Nephron progenitor cell (in vitro differentiated cells): Measurements from ENCODE around the gene NHERF1.

Experiments used
- DNase-seq: peaks from one replicate; pipeline ENCODE4 v3.0.0; 2021
- H3K27ac Mint-ChIP-seq: 2 replicates; pipeline ENCODE4 v1.8.0; 2021; ENCODE audit warnings: mild to moderate bottlenecking, moderate library complexity, mixed read lengths
- H3K27me3 Mint-ChIP-seq: 2 replicates; pipeline ENCODE4 v1.8.0; 2021; ENCODE audit warnings: mild to moderate bottlenecking, low read depth, mixed read lengths; ENCODE audit not compliant: poor library complexity
- H3K36me3 Mint-ChIP-seq: 2 replicates; pipeline ENCODE4 v1.8.0; 2021; ENCODE audit warnings: low read depth, mixed read lengths
- H3K4me1 Mint-ChIP-seq: 2 replicates; pipeline ENCODE4 v1.8.0; 2021; ENCODE audit warnings: mixed read lengths
- H3K4me3 Mint-ChIP-seq: 2 replicates; pipeline ENCODE4 v1.8.0; 2021; ENCODE audit warnings: mild to moderate bottlenecking, moderate library complexity, mixed read lengths
- H3K9me3 Mint-ChIP-seq: 2 replicates; pipeline ENCODE4 v1.8.0; 2021; ENCODE audit warnings: mild to moderate bottlenecking, moderate library complexity, mixed read lengths
- CTCF ChIP-seq: fragments of 200-600 bp; sonication (generic); IDR thresholded peaks from 2 replicates; pipeline ENCODE4 v1.5.0; 2021; ENCODE audit warnings: antibody characterized with exemption

Gene NHERF1

DNA sequence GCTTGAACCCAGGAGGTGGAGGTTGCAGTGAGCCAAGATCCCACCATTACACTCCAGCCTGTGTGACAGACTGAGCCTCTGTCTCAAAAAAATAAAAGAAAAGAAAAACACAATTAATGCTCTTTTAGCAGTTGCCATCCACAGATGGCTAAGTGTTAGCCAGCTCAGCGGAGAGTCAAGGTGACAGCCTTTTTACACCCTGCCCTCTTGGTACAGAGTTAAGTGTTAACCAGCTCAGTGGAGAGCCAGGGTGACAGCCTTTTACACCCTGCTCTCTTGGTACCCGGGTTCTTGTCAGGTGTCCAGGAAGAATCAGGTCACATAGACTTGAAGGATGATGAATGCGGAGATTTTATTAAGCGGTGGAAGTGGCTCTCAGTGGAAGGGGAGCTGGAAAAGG is 27.9 kb upstream of the NHERF1 start:
- H3K27me3 Mint-ChIP-seq, result peaks cover 61% of the 10 kb centered on the region
- no peaks in the 10 kb centered on the region for H3K36me3 Mint-ChIP-seq
- no peaks in the 10 kb centered on the region for H3K4me1 Mint-ChIP-seq
- no peak overlapping the region for H3K4me3 Mint-ChIP-seq
- no peak for TF ChIP-seq CTCF
- H3K9me3 Mint-ChIP-seq, result peaks cover 7% of the 10 kb centered on the region
- DNase-seq, result no peak
- no peak overlapping the region for H3K27ac Mint-ChIP-seq

DNA sequence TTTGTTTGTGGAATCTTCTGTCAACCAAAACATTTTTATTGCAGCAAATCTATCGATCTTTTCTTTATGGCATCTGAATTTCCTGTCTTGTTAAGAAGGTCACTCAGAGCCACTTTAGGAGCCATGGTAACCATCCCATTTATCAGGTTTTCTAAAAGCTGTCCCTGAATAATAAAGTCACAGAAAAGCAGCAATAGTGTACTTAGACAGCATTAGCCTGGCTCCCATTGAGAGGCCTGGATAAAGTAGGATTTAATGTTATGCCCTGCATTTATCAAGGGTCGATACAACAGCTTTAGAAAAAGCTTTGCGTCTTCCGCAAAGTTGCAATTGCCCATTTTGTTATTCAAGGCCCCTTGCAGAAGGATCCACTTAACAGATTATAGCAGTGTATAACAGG is 25.6 kb upstream of the NHERF1 start:
- Mint-ChIP-seq H3K36me3 (no peaks in the 10 kb centered on the region), H3K9me3 (peaks cover 7% of the 10 kb centered on the region), H3K27me3 (peaks cover 55% of the 10 kb centered on the region), H3K4me3 (no peak overlapping the region), H3K4me1 (no peaks in the 10 kb centered on the region), H3K27ac (no peak overlapping the region)
- no peak for TF ChIP-seq CTCF
- no peak for DNase-seq

DNA sequence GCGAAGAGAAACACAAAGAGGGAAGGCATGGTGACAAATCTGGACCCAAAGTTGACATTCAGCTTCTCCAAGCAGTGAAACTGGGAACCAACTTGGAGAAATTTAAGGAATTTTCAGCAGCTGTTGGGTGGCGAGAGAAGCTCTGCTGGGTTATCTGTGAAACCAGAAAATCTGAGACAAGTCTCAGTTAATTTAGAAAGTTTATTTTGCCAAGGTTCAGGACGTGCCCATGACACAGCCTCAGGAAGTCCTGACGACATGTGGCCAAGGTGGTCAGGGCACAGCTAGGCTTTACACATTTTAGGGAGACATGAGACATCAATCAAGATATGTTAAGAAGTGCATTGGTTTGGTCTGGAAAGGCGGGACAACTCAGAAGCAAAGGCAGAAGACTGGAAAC is 24.5 kb upstream of the NHERF1 start:
- H3K36me3 Mint-ChIP-seq, result no peaks in the 10 kb centered on the region
- no peaks in the 10 kb centered on the region for H3K4me1 Mint-ChIP-seq
- no peak for DNase-seq
- no peak overlapping the region for H3K27ac Mint-ChIP-seq
- TF ChIP-seq CTCF, result no peak
- H3K27me3 Mint-ChIP-seq, result peaks cover 46% of the 10 kb centered on the region
- no peak overlapping the region for H3K4me3 Mint-ChIP-seq
- H3K9me3 Mint-ChIP-seq, result peaks cover 7% of the 10 kb centered on the region

- no peaks in the 10 kb centered on the region for H3K36me3 Mint-ChIP-seq
- H3K27ac Mint-ChIP-seq, result no peak overlapping the region
- no peak for DNase-seq
- H3K4me3 Mint-ChIP-seq, result no peak overlapping the region
- H3K27me3 Mint-ChIP-seq, result peaks cover 40% of the 10 kb centered on the region
- H3K9me3 Mint-ChIP-seq, result peaks cover 7% of the 10 kb centered on the region
- no peaks in the 10 kb centered on the region for H3K4me1 Mint-ChIP-seq
- TF ChIP-seq CTCF, result no peak
These were observed 23.3 kb upstream of the NHERF1 start for GRCh38 chr17:74725111-74725510.

GRCh38 chr17:74728033-74728701 is 20.3 kb upstream of the NHERF1 start:
- TF ChIP-seq CTCF, result no peak
- Mint-ChIP-seq H3K27me3 (peaks cover 21% of the 10 kb centered on the region), H3K4me1 (no peaks in the 10 kb centered on the region), H3K36me3 (no peaks in the 10 kb centered on the region), H3K4me3 (no peak overlapping the region), H3K9me3 (no peaks in the 10 kb centered on the region), H3K27ac (no peak overlapping the region)
- DNase-seq, result no peak

GRCh38 chr17:74728702-74729075 is 19.7 kb upstream of the NHERF1 start:
- H3K4me3 Mint-ChIP-seq, result no peak overlapping the region
- no peaks in the 10 kb centered on the region for H3K4me1 Mint-ChIP-seq
- H3K36me3 Mint-ChIP-seq, result no peaks in the 10 kb centered on the region

More at GRCh38 chr17:74728702-74729075, 19.7 kb upstream of the NHERF1 start:
- Mint-ChIP-seq H3K27ac (no peak overlapping the region), H3K9me3 (no peaks in the 10 kb centered on the region), H3K27me3 (peaks cover 15% of the 10 kb centered on the region)
- DNase-seq, result no peak
- TF ChIP-seq CTCF, result no peak
